GM12878 (cell line): ENCODE data around the gene MCCD1. TPM values are rescaled to one million over a fixed set of nuclear protein-coding genes. Genes with fewer than 3 reads are reported as not detected.

Source experiments
- ATAC-seq: fragments of 200-7000 bp; cut with Tn5 transposase; 3 replicates; pipeline ENCODE4 v1.9.1; 2020; ENCODE audit warnings: mild to moderate bottlenecking, moderate library complexity
- BruUV-seq: library from RNA; stranded (reverse); fragments of 400-500 nt; replicated peaks from 2 replicates; lab custom pipeline; 2021; lab: Mats Ljungman, UMichigan
- CTCF ChIA-PET: fragments of 300-600 bp; sonication (Branson Sonifier 250); formaldehyde crosslinking; extraction: SDS; loops from one replicate; lab custom pipeline; 2021; ENCODE audit warnings: inconsistent platforms; lab: Yijun Ruan, JAX
- POLR2A ChIA-PET: fragments of 350-600 bp; formaldehyde crosslinking; extraction: SDS; loops from one replicate; lab custom pipeline; 2021; ENCODE audit warnings: inconsistent platforms; lab: Charles Lee
- RAD21 ChIA-PET: fragments of 300-600 bp; sonication (Branson Sonifier 250); formaldehyde crosslinking; loops from one replicate; lab custom pipeline; 2023; ENCODE audit warnings: antibody characterized with exemption; ENCODE audit not compliant: unreplicated experiment; lab: Charles Lee
- SMC1A ChIA-PET: fragments of 300-600 bp; sonication (Branson Sonifier 250); formaldehyde crosslinking; loops from one replicate; lab custom pipeline; 2023; ENCODE audit not compliant: unreplicated experiment, uncharacterized antibody; lab: Charles Lee
- DNase-seq: peaks from one replicate; pipeline ENCODE4 v3.0.0-alpha.2; 2011; ENCODE audit warnings: low read depth, low spot score
- FAIRE-seq: peaks from 3 replicates; lab custom pipeline; 2011; peaks lifted over from hg19 to GRCh38; lab: Jason Lieb, UNC
- H2AFZ ChIP-seq: 2 replicates; pipeline ENCODE4 v1.6.0; 2011; ENCODE audit warnings: low read depth, low read length, control low read depth; ENCODE audit not compliant: control insufficient read depth
- H3K27ac ChIP-seq: 2 replicates; pipeline ENCODE4 v1.5.1; 2011; ENCODE audit warnings: control low read depth; ENCODE audit not compliant: control insufficient read depth, insufficient read depth
- H3K27me3 ChIP-seq, 2 experiments: replicated peaks in 1 of 2; 2 replicates each; pipeline versions ENCODE4 v1.6.0 to v1.6.1; 2011; ENCODE audit warnings: low read length in 1 of 2; ENCODE audit not compliant: control insufficient read depth in 2 of 2, insufficient read depth in 2 of 2
- H3K36me3 ChIP-seq, 2 experiments: 2 replicates each; pipeline ENCODE4 v1.5.1; 2011; ENCODE audit warnings: low read length in 1 of 2; ENCODE audit not compliant: control insufficient read depth in 2 of 2, insufficient read depth in 2 of 2
- H3K4me1 ChIP-seq: 2 replicates; pipeline ENCODE4 v1.6.1; 2011; ENCODE audit warnings: mild to moderate bottlenecking, low read length, moderate library complexity, mixed read lengths; ENCODE audit not compliant: control insufficient read depth, insufficient read depth
- H3K4me2 ChIP-seq: 2 replicates; pipeline ENCODE4 v1.6.0; 2011; ENCODE audit warnings: control low read depth; ENCODE audit not compliant: control insufficient read depth, insufficient read depth
- H3K4me3 ChIP-seq: fragments of 200-600 bp; sonication (generic); 2 replicates; pipeline ENCODE4 v1.5.1; 2016
- H3K79me2 ChIP-seq: 2 replicates; pipeline ENCODE4 v1.6.0; 2011; ENCODE audit warnings: low read length; ENCODE audit not compliant: control insufficient read depth, insufficient read depth
- H3K9ac ChIP-seq: 2 replicates; pipeline ENCODE4 v1.8.0; 2011; ENCODE audit warnings: low read length, control low read depth, mixed read lengths; ENCODE audit not compliant: control insufficient read depth, insufficient read depth
- H3K9me3 ChIP-seq: replicated peaks from 3 replicates; pipeline ENCODE4 v1.5.1; 2011; ENCODE audit warnings: mild to moderate bottlenecking, low read length; ENCODE audit not compliant: control insufficient read depth, insufficient read depth
- H4K20me1 ChIP-seq: 2 replicates; pipeline ENCODE4 v1.6.0; 2011; ENCODE audit not compliant: control insufficient read depth, insufficient read depth
- GATAD2B ChIP-seq: fragments of 450-650 bp; conservative IDR thresholded peaks from 2 replicates; pipeline ENCODE4 v1.6.1; 2017; ENCODE audit warnings: low read depth, mild to moderate bottlenecking, moderate library complexity
- JUND ChIP-seq: IDR thresholded peaks from 2 replicates; pipeline ENCODE4 v1.6.1; 2012; ENCODE audit warnings: low read depth, mild to moderate bottlenecking, low read length, improper control_type of control experiment, moderate library complexity
- NFXL1 ChIP-seq: fragments of 450-650 bp; IDR thresholded peaks from 2 replicates; pipeline ENCODE4 v1.6.1; 2017; ENCODE audit warnings: antibody characterized with exemption, mild to moderate bottlenecking, borderline replicate concordance
- NRF1 ChIP-seq: conservative IDR thresholded peaks from 2 replicates; pipeline ENCODE4 v1.6.1; 2011; ENCODE audit warnings: mild to moderate bottlenecking, low read depth, low read length, improper control_type of control experiment
- WGBS: methylation state at CpG from one replicate; pipeline ENCODE4 v1.1.6; 2016; ENCODE audit warnings: low lambda C conversion rate; ENCODE audit not compliant: insufficient replicate concordance, insufficient coverage; ENCODE audit errors: missing lambda C conversion rate; 5-methylcytosine and 5-hydroxymethylcytosine counted together
- in situ Hi-C: fragments of 300-500 bp; cut with MboI; formaldehyde crosslinking; loops from 9 replicates; pipeline ENCODE4 v1.14.3; 2018; ENCODE audit warnings: mixed read lengths
- intact Hi-C: fragments of 100-400 bp; cut with micrococcal nuclease; formaldehyde crosslinking; loops from one replicate; pipeline ENCODE4 v1.14.2; 2022; ENCODE audit not compliant: unreplicated experiment
- polyA plus RNA-seq, 11 experiments: library from polyadenylated mRNA; depleted of rRNA in 4 of 11; unstranded in 6 of 11; stranded (reverse) in 5 of 11; fragments of >200 nt; fragmentation: Nextera tagmentation in 4 of 11; fragmentation: Illumina TruSeq in 1 of 11; extraction: Ambion mirVana in 4 of 11; extraction: Trizol in 1 of 11; gene quantifications; 1 replicate in 1 of 11; 2 replicates in 10 of 11; pipeline versions ENCODE4 v1.2.1 to v1.2.3, GENCODE V29; 2011 to 2016; ENCODE audit warnings: inconsistent platforms in 2 of 11, missing spikeins in 2 of 11, low read depth in 1 of 11
- total RNA-seq, 4 experiments: library from RNA; depleted of rRNA in 3 of 4; stranded (reverse); fragments of >200 nt in 3 of 4; fragmentation: Illumina TruSeq in 1 of 4; extraction: Trizol in 1 of 4; gene quantifications; 2 replicates each; pipeline versions ENCODE4 v1.2.1 to v1.2.3, GENCODE V29; 2013 to 2021

The MCCD1 gene
- total and polyA plus RNA-seq, 10 of the 15 experiments (the other 5 are each of a cell fraction or from before 2014, with no cell fraction given): not detected

- Histone ChIP-seq H3K4me2 (no peak overlapping the region), H3K4me1 (peaks cover 16% of the 10 kb centered on the region; the same call in 1 of the 2 replicates), H4K20me1 (peaks cover 3% of the 10 kb centered on the region; the same call in 1 of the 2 replicates), H3K4me3 (no peak overlapping the region), H2AFZ (no peak overlapping the region), H3K27ac (no peak overlapping the region), H3K9me3 (no peaks in the 10 kb centered on the region), H3K79me2 (peaks cover 39% of the 10 kb centered on the region)
- BruUV-seq: no TSS peak
- RAD21 ChIA-PET: interaction anchor here (4.5 to 16.9 kb wide), 4 partner anchors 14 to 51 kb away, joined by 32 to 668 read pairs (median 330); partner anchors contain the start of genes LST1, LTB, NCR3 and TNF
- no peak for ATAC-seq
- DNase-seq: no peak
- WGBS: 32% methylated on average over 7 of the region's 7 CpGs
- TF ChIP-seq NFXL1: no peak
- no peak for TF ChIP-seq JUND
- no peak for TF ChIP-seq GATAD2B
- TF ChIP-seq NRF1: no peak
- TF ChIP-seq, all 136 proteins: peak for 0
- in situ Hi-C loops: loop anchor here (5.0 to 10.0 kb wide), 2 partner anchors 52 to 290 kb away; no protein-coding TSS in a partner anchor
- ChIA-PET CTCF (interaction anchor here (0.8 to 34.8 kb wide), 4 partner anchors 43 to 407 kb away, joined by 3 to 2098 read pairs (median 3); partner anchors contain the start of genes LST1, LTB, NCR3 and TNF), SMC1A (interaction anchor here (1.4 to 34.7 kb wide), 2 partner anchors 39 to 70 kb away, joined by 5 to 1989 read pairs; partner anchors contain the start of genes AIF1, LST1, LTA and LTB), POLR2A (interaction anchor here (0.6 kb wide), 1 partner anchor 64 kb away, joined by 3 read pairs; no protein-coding TSS in a partner anchor)
- Histone ChIP-seq H3K36me3 (peaks cover 0 to 2% of the 10 kb centered on the region in 2 experiments; a peak in 2 of 4 replicates), H3K27me3 (no peaks in the 10 kb centered on the region), H3K9ac (no peak overlapping the region)
- intact Hi-C loops: loop anchor here (10.0 kb wide), 1 partner anchor 360 kb away; the partner anchor contains the start of gene ZBTB12
- no peak for FAIRE-seq
These were observed 16.5 kb downstream of the MCCD1 start for GRCh38 chr6:31545291-31545690.
